HCT116 (cell line): ENCODE measurements around the gene CTBP2. TPM values are rescaled to one million over a fixed set of nuclear protein-coding genes. Genes with fewer than 3 reads are reported as not detected.

Experiments used
- ATAC-seq: fragments of 200-7000 bp; cut with Tn5 transposase; 2 replicates; pipeline ENCODE4 v1.9.1; 2020; ENCODE audit warnings: mild to moderate bottlenecking, moderate library complexity
- BruUV-seq: library from RNA; stranded (reverse); fragments of 400-500 nt; replicated peaks from 2 replicates; lab custom pipeline; 2021; lab: Mats Ljungman, UMichigan
- CTCF ChIA-PET: fragments of 300-600 bp; sonication (Branson Sonifier 250); formaldehyde crosslinking; loops from one replicate; lab custom pipeline; 2021; ENCODE audit warnings: antibody characterized with exemption; lab: Charles Lee
- POLR2A ChIA-PET: fragments of 300-600, 350-600 bp; sonication (Branson Sonifier 250); formaldehyde crosslinking; loops from one replicate; lab custom pipeline; 2021; ENCODE audit warnings: antibody characterized with exemption; lab: Charles Lee
- RAD21 ChIA-PET, 2 experiments: fragments of 300-600 bp; sonication (Branson Sonifier 250); formaldehyde crosslinking; loops; one replicate each; lab custom pipeline; 2023; ENCODE audit warnings: low total read pairs in 2 of 2; ENCODE audit not compliant: uncharacterized antibody in 2 of 2, unreplicated experiment in 2 of 2, low non-redundant PET in 1 of 2; lab: Charles Lee
- DNase-seq: peaks from one replicate; pipeline ENCODE4 v3.0.0-alpha.2; 2010; ENCODE audit warnings: low read depth, low spot score
- H2AFZ ChIP-seq: fragments of 200-600 bp; shearing (Covaris generic), sonication (generic); 2 replicates; pipeline ENCODE4 v1.6.1; 2017; ENCODE audit warnings: low read depth, mixed run types, mixed read lengths, antibody characterized with exemption, low read length; ENCODE audit not compliant: poor library complexity, severe bottlenecking
- H3K27ac ChIP-seq: 2 replicates; pipeline ENCODE4 v1.5.1; 2012; ENCODE audit warnings: low read depth, low read length
- H3K27me3 ChIP-seq: fragments of 200-600 bp; sonication (generic); 2 replicates; pipeline ENCODE4 v1.6.1; 2016; ENCODE audit warnings: mixed run types, low read length, mixed read lengths; ENCODE audit not compliant: insufficient read depth
- H3K36me3 ChIP-seq, 2 experiments: fragments of 200-500 bp in 1 of 2; fragments of 200-600 bp in 1 of 2; sonication (Bioruptor generic) in 1 of 2; sonication (generic) in 1 of 2; 2 replicates each; pipeline versions ENCODE4 v1.5.1 to v1.6.1; 2014 to 2016; ENCODE audit warnings: low read length in 2 of 2, inconsistent platforms in 1 of 2, mixed read lengths in 1 of 2, mixed run types in 1 of 2; ENCODE audit not compliant: insufficient read depth in 2 of 2, control insufficient read depth in 1 of 2
- H3K4me1 ChIP-seq, 2 experiments: fragments of 200-600 bp in 1 of 2; sonication (generic) in 1 of 2; 2 replicates each; pipeline versions ENCODE4 v1.5.1 to v1.6.1; 2012 to 2017; ENCODE audit warnings: low read length in 2 of 2, inconsistent platforms in 1 of 2, mild to moderate bottlenecking in 1 of 2, mixed read lengths in 1 of 2, mixed run types in 1 of 2, moderate library complexity in 1 of 2; ENCODE audit not compliant: insufficient read depth in 2 of 2, control insufficient read depth in 1 of 2
- H3K4me2 ChIP-seq: fragments of 200-600 bp; sonication (generic); 2 replicates; pipeline ENCODE4 v1.6.1; 2017; ENCODE audit warnings: mixed run types, low read length, mixed read lengths
- H3K4me3 ChIP-seq, 2 experiments: fragments of 200-600 bp in 1 of 2; sonication (generic) in 1 of 2; replicated peaks in 1 of 2; 2 replicates each; pipeline ENCODE4 v1.5.1; 2011 to 2016; ENCODE audit warnings: low read length in 2 of 2, control low read depth in 1 of 2, low read depth in 1 of 2, mild to moderate bottlenecking in 1 of 2, mixed read lengths in 1 of 2, mixed run types in 1 of 2
- H3K79me2 ChIP-seq: fragments of 200-600 bp; sonication (generic); 2 replicates; pipeline ENCODE4 v1.6.1; 2017; ENCODE audit warnings: mild to moderate bottlenecking, mixed run types, low read length, moderate library complexity, mixed read lengths; ENCODE audit not compliant: insufficient read depth
- H3K9ac ChIP-seq: fragments of 200-600 bp; sonication (generic); 2 replicates; pipeline ENCODE4 v1.6.1; 2016; ENCODE audit warnings: low read length, mixed read lengths
- H3K9me2 ChIP-seq: fragments of 200-600 bp; sonication (generic), shearing (Covaris generic); 2 replicates; pipeline ENCODE4 v1.6.1; 2017; ENCODE audit warnings: mixed run types, mild to moderate bottlenecking, moderate library complexity; ENCODE audit not compliant: insufficient read depth
- H3K9me3 ChIP-seq, 2 experiments: fragments of 200-500 bp in 1 of 2; fragments of 200-600 bp in 1 of 2; sonication (Bioruptor generic) in 1 of 2; sonication (generic) in 1 of 2; 2 replicates each; pipeline ENCODE4 v1.6.1; 2014 to 2017; ENCODE audit warnings: low read length in 2 of 2, mixed read lengths in 2 of 2, inconsistent platforms in 1 of 2, low read depth in 1 of 2, mild to moderate bottlenecking in 1 of 2, mixed run types in 1 of 2, moderate library complexity in 1 of 2; ENCODE audit not compliant: control insufficient read depth in 1 of 2, insufficient read depth in 1 of 2
- H4K20me1 ChIP-seq: fragments of 200-600 bp; sonication (generic), shearing (Covaris generic); 2 replicates; pipeline ENCODE4 v1.6.1; 2017; ENCODE audit warnings: mixed run types, mild to moderate bottlenecking, moderate library complexity; ENCODE audit not compliant: insufficient read depth
- CEBPB ChIP-seq: IDR thresholded peaks from 2 replicates; pipeline ENCODE4 v1.6.1; 2012; ENCODE audit warnings: low read depth
- ELF1 ChIP-seq: IDR thresholded peaks from 2 replicates; pipeline ENCODE4 v1.6.1; 2012; ENCODE audit warnings: low read depth, borderline replicate concordance
- EZH2 ChIP-seq: fragments of 200-600 bp; sonication (generic); IDR thresholded peaks from 2 replicates; pipeline ENCODE4 v1.6.1; 2017; ENCODE audit warnings: antibody characterized with exemption, mixed run types
- EZH2phosphoT487 ChIP-seq: fragments of 200-600 bp; IDR thresholded peaks from 2 replicates; pipeline ENCODE4 v1.6.1; 2018; ENCODE audit warnings: antibody characterized with exemption, borderline replicate concordance
- JUND ChIP-seq: IDR thresholded peaks from 2 replicates; pipeline ENCODE4 v1.6.1; 2012
- POLR2AphosphoS5 ChIP-seq: IDR thresholded peaks from 2 replicates; pipeline ENCODE4 v1.6.1; 2011; ENCODE audit warnings: mild to moderate bottlenecking, low read depth, low read length, moderate library complexity
- RAD21 ChIP-seq: IDR thresholded peaks from 2 replicates; pipeline ENCODE4 v1.6.1; 2012; ENCODE audit warnings: low read depth, mild to moderate bottlenecking
- SRF ChIP-seq: IDR thresholded peaks from 2 replicates; pipeline ENCODE4 v1.6.1; 2012; ENCODE audit warnings: low read depth
- YY1 ChIP-seq: IDR thresholded peaks from 2 replicates; pipeline ENCODE4 v1.6.1; 2011; ENCODE audit warnings: low read length, low read depth, moderate library complexity, mild to moderate bottlenecking; ENCODE audit not compliant: insufficient replicate concordance; ENCODE audit errors: extremely low read depth
- ZFX ChIP-seq: fragments of 450-650 bp; IDR thresholded peaks from 2 replicates; pipeline ENCODE4 v1.6.1; 2017
- ZNF274 ChIP-seq: fragments of 200-500 bp; sonication (Bioruptor generic); IDR thresholded peaks from 2 replicates; pipeline ENCODE4 v1.6.1; 2014; ENCODE audit warnings: mild to moderate bottlenecking, low read depth, low read length, inconsistent platforms
- intact Hi-C: fragments of 100-400 bp; cut with micrococcal nuclease; formaldehyde crosslinking; loops from 2 replicates; pipeline ENCODE4 v1.10.0; 2022
- total RNA-seq: library from RNA; stranded (reverse); gene quantifications from one replicate; pipeline ENCODE4 v1.2.1, GENCODE V29; 2021; ENCODE audit not compliant: unreplicated experiment
- TF ChIP-seq, protein P1 (sequence below), 3 experiments: fragments of 200-600 bp in 1 of 3; sonication (generic) in 1 of 3; IDR thresholded peaks in 2 of 3; conservative IDR thresholded peaks in 1 of 3; 2 replicates each; pipeline ENCODE4 v1.5.1; 2012 to 2017; ENCODE audit warnings: low read depth in 2 of 3, low read length in 2 of 3, antibody characterized with exemption in 1 of 3, borderline replicate concordance in 1 of 3, control low read depth in 1 of 3, mild to moderate bottlenecking in 1 of 3, mixed read lengths in 1 of 3, mixed run types in 1 of 3, moderate library complexity in 1 of 3; ENCODE audit not compliant: insufficient read depth in 1 of 3
- TF ChIP-seq, protein P2 (sequence below): IDR thresholded peaks from 2 replicates; pipeline ENCODE4 v1.6.1; 2011; ENCODE audit warnings: mild to moderate bottlenecking, low read length, moderate library complexity; ENCODE audit not compliant: insufficient replicate concordance; ENCODE audit errors: extremely low read depth
- TF ChIP-seq, protein P3 (sequence below): IDR thresholded peaks from 2 replicates; pipeline ENCODE4 v1.6.1; 2012

Gene CTBP2
- total RNA-seq, 1 experiment from 2014 or later = 144 TPM

DNA sequence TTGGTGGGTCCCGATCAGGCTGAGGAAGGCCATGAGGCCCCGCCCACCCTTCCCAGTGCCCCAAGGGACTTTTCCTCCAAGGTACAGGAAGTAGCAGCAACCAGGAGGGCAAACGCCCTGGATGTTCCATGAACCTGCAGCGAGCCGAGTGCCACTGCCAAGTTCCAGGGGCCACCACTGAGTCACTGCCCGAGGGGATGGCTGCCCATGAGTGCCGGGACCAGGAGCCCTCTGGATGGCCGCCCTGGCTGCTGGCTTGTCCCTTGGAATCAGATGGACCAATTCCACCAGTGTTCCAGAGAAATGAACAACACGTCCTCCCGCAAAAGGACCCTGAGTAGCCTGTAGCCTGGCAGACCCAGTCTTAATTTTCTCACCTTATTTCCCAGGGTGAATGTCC lies 144.2 kb downstream of the CTBP2 start:
- TF ChIP-seq ELF1 = no peak
- TF ChIP-seq ZFX = no peak
- TF ChIP-seq YY1 = no peak
- TF ChIP-seq EZH2phosphoT487 = no peak
- TF ChIP-seq, protein P1, sequence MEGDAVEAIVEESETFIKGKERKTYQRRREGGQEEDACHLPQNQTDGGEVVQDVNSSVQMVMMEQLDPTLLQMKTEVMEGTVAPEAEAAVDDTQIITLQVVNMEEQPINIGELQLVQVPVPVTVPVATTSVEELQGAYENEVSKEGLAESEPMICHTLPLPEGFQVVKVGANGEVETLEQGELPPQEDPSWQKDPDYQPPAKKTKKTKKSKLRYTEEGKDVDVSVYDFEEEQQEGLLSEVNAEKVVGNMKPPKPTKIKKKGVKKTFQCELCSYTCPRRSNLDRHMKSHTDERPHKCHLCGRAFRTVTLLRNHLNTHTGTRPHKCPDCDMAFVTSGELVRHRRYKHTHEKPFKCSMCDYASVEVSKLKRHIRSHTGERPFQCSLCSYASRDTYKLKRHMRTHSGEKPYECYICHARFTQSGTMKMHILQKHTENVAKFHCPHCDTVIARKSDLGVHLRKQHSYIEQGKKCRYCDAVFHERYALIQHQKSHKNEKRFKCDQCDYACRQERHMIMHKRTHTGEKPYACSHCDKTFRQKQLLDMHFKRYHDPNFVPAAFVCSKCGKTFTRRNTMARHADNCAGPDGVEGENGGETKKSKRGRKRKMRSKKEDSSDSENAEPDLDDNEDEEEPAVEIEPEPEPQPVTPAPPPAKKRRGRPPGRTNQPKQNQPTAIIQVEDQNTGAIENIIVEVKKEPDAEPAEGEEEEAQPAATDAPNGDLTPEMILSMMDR (IDR thresholded peaks at IDR 0.05 in 2 of 3, conservative IDR thresholded peaks at IDR 0.05 in 1 of 3; ENCODE audit: borderline replicate concordance in 1 of 3, insufficient read depth in 1 of 3, low read depth in 2 of 3, low read length in 2 of 3) = no peak
- TF ChIP-seq POLR2AphosphoS5 = no peak
- TF ChIP-seq, protein P2, sequence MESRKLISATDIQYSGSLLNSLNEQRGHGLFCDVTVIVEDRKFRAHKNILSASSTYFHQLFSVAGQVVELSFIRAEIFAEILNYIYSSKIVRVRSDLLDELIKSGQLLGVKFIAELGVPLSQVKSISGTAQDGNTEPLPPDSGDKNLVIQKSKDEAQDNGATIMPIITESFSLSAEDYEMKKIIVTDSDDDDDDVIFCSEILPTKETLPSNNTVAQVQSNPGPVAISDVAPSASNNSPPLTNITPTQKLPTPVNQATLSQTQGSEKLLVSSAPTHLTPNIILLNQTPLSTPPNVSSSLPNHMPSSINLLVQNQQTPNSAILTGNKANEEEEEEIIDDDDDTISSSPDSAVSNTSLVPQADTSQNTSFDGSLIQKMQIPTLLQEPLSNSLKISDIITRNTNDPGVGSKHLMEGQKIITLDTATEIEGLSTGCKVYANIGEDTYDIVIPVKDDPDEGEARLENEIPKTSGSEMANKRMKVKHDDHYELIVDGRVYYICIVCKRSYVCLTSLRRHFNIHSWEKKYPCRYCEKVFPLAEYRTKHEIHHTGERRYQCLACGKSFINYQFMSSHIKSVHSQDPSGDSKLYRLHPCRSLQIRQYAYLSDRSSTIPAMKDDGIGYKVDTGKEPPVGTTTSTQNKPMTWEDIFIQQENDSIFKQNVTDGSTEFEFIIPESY = no peak
- TF ChIP-seq JUND = no peak
- no peak for TF ChIP-seq CEBPB
- no peak for TF ChIP-seq ZNF274
- TF ChIP-seq, protein P3, sequence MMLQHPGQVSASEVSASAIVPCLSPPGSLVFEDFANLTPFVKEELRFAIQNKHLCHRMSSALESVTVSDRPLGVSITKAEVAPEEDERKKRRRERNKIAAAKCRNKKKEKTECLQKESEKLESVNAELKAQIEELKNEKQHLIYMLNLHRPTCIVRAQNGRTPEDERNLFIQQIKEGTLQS = no peak
- TF ChIP-seq EZH2 = no peak
- no peak for TF ChIP-seq SRF
- TF ChIP-seq RAD21 = no peak
- TF ChIP-seq, all 23 proteins: peak for 0
- H3K79me2 ChIP-seq = peaks cover 80% of the 10 kb centered on the region
- H3K4me2 ChIP-seq = no peak overlapping the region
- no peaks in the 10 kb centered on the region for H3K9me3 ChIP-seq
- no peak overlapping the region for H3K4me3 ChIP-seq
- ChIA-PET CTCF (no interaction called here), RAD21 (no interaction called here), POLR2A (no interaction called here)
- no peak for ATAC-seq
- DNase-seq = no peak
- no peaks in the 10 kb centered on the region for H3K9me2 ChIP-seq
- no peaks in the 10 kb centered on the region for H3K27me3 ChIP-seq
- no peaks in the 10 kb centered on the region for H3K4me1 ChIP-seq
- intact Hi-C loops = no loop called here
- BruUV-seq = no TSS peak
- peaks cover 3% of the 10 kb centered on the region; the same call in 1 of the 2 replicates for H4K20me1 ChIP-seq
- H3K9ac ChIP-seq = no peak overlapping the region
- no peak overlapping the region for H3K27ac ChIP-seq
- no peak overlapping the region for H2AFZ ChIP-seq
- H3K36me3 ChIP-seq = no peaks in the 10 kb centered on the region
